HG03520 (cell line): ENCODE measurements around the gene FARP1.

Source experiments
- ATAC-seq: cut with Tn5 transposase; IDR thresholded peaks from one replicate; pipeline ENCODE4 v1.9.1; 2021; ENCODE audit warnings: mild to moderate bottlenecking, moderate library complexity; ENCODE audit not compliant: unreplicated experiment

The FARP1 gene

GRCh38 chr13:98200211-98200878, 57.5 kb downstream of the FARP1 start:
- no peak for ATAC-seq

GRCh38 chr13:98201189-98201588, 58.3 kb downstream of the FARP1 start:
- ATAC-seq, result no peak

- ATAC-seq, result no peak
Measured at GRCh38 chr13:98201984-98202383, 59.1 kb downstream of the FARP1 start.

- no peak for ATAC-seq
Measured at GRCh38 chr13:98203646-98204326, 60.9 kb downstream of the FARP1 start.

GRCh38 chr13:98204546-98204945, 61.7 kb downstream of the FARP1 start:
- ATAC-seq, result no peak

GRCh38 chr13:98206946-98207345, 64.1 kb downstream of the FARP1 start:
- ATAC-seq, result no peak

- no peak for ATAC-seq
Measured at GRCh38 chr13:98207416-98207815, 64.5 kb downstream of the FARP1 start.

- no peak for ATAC-seq
Measured at GRCh38 chr13:98208606-98209005, 65.7 kb downstream of the FARP1 start.

GRCh38 chr13:98212763-98213162, 69.9 kb downstream of the FARP1 start:
- ATAC-seq, result no peak

GRCh38 chr13:98213354-98213753, 70.5 kb downstream of the FARP1 start:
- ATAC-seq, result no peak

GRCh38 chr13:98214008-98214643, 71.2 kb downstream of the FARP1 start:
- ATAC-seq, result no peak

GRCh38 chr13:98214707-98215106, 71.8 kb downstream of the FARP1 start:
- no peak for ATAC-seq

GRCh38 chr13:98215508-98215907, 72.6 kb downstream of the FARP1 start:
- no peak for ATAC-seq

GRCh38 chr13:98216135-98216565, 73.3 kb downstream of the FARP1 start:
- no peak for ATAC-seq

GRCh38 chr13:98216711-98217285, 73.9 kb downstream of the FARP1 start:
- ATAC-seq, result no peak

- ATAC-seq, result no peak
Measured at GRCh38 chr13:98217597-98217996, 74.7 kb downstream of the FARP1 start.

GRCh38 chr13:98219685-98220084, 76.8 kb downstream of the FARP1 start:
- no peak for ATAC-seq

- no peak for ATAC-seq
Measured at GRCh38 chr13:98220271-98220791, 77.4 kb downstream of the FARP1 start.

- ATAC-seq, result no peak
Measured at GRCh38 chr13:98221234-98221633, 78.3 kb downstream of the FARP1 start.

- no peak for ATAC-seq
Measured at GRCh38 chr13:98222081-98222554, 79.2 kb downstream of the FARP1 start.

GRCh38 chr13:98222816-98223215, 79.9 kb downstream of the FARP1 start:
- ATAC-seq, result no peak
